Kidney epithelial cell (primary cell): ENCODE results near the gene ALPL. TPM values are rescaled to one million over a fixed set of nuclear protein-coding genes. Genes with fewer than 3 reads are reported as not detected.

Source experiments
- DNase-seq: peaks from one replicate; pipeline ENCODE4 v3.0.0-alpha.2; 2010; ENCODE audit warnings: low read depth
- H3K27me3 ChIP-seq: 2 replicates; pipeline ENCODE4 v1.6.0; 2011; ENCODE audit warnings: low read length; ENCODE audit not compliant: control insufficient read depth, insufficient read depth
- H3K36me3 ChIP-seq: 2 replicates; pipeline ENCODE4 v1.5.1; 2011; ENCODE audit warnings: low read length; ENCODE audit not compliant: control insufficient read depth, insufficient read depth
- H3K4me3 ChIP-seq: 2 replicates; pipeline ENCODE4 v1.5.1; 2011; ENCODE audit warnings: low read depth, mild to moderate bottlenecking, control low read depth, low read length
- total RNA-seq: library from RNA; depleted of rRNA; stranded (reverse); fragments of >200 nt; gene quantifications from 2 replicates; pipeline ENCODE4 v1.2.3, GENCODE V29; 2015
- TF ChIP-seq, protein P1 (sequence below): IDR thresholded peaks from 2 replicates; pipeline ENCODE4 v1.5.1; 2011; ENCODE audit warnings: mild to moderate bottlenecking, moderate library complexity, low read length, control low read depth, inconsistent platforms; ENCODE audit not compliant: insufficient read depth, poor library complexity, severe bottlenecking

ALPL gene
- total RNA-seq, 1 donor from 2014 or later = 5.1 TPM

DNA sequence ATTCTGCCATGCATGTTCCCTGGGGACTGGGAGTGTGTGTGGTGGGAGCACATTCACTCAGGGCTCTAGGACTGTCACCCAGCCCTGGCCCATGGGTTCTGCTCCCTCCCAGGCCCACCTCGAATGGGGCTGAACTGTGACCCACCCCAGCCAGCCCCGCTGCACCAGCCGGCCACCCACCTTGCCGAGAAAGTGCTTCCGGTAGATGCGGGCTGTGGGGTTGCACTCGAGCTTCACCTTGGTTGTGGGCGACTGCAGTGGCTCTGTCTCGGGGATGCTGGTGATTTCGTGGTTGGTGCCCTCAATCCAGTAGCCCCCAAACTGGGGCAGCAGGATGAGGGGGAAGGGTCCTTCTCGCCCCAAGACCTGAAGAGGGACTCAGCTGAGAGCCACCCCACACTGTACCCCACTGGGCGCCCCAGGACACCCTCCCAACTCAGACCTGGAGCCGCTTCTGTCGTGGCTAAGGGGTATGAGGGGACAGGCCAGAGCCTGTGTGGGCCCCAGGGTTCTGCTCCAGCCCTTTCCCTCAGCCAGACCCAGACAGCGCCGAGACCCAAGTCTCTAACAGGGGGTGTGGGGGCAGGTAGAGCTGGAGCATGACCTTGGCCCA lies 108.0 kb downstream of the ALPL start:
- DNase-seq = no peak
- Histone ChIP-seq H3K27me3 (peaks cover 16% of the 10 kb centered on the region), H3K36me3 (no peaks in the 10 kb centered on the region), H3K4me3 (no peak overlapping the region)
- TF ChIP-seq, protein P1, sequence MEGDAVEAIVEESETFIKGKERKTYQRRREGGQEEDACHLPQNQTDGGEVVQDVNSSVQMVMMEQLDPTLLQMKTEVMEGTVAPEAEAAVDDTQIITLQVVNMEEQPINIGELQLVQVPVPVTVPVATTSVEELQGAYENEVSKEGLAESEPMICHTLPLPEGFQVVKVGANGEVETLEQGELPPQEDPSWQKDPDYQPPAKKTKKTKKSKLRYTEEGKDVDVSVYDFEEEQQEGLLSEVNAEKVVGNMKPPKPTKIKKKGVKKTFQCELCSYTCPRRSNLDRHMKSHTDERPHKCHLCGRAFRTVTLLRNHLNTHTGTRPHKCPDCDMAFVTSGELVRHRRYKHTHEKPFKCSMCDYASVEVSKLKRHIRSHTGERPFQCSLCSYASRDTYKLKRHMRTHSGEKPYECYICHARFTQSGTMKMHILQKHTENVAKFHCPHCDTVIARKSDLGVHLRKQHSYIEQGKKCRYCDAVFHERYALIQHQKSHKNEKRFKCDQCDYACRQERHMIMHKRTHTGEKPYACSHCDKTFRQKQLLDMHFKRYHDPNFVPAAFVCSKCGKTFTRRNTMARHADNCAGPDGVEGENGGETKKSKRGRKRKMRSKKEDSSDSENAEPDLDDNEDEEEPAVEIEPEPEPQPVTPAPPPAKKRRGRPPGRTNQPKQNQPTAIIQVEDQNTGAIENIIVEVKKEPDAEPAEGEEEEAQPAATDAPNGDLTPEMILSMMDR = no peak

- TF ChIP-seq, protein P1 = no peak
- no peak for DNase-seq
- H3K4me3 ChIP-seq = no peak overlapping the region
- no peaks in the 10 kb centered on the region for H3K36me3 ChIP-seq
- H3K27me3 ChIP-seq = peaks cover 14% of the 10 kb centered on the region
These were observed 108.8 kb downstream of the ALPL start for GRCh38 chr1:21618059-21618458.

- peaks cover 12% of the 10 kb centered on the region for H3K27me3 ChIP-seq
- DNase-seq = no peak
- no peaks in the 10 kb centered on the region for H3K36me3 ChIP-seq
- TF ChIP-seq, protein P1 = no peak
- no peak overlapping the region for H3K4me3 ChIP-seq
These were observed 109.5 kb downstream of the ALPL start for GRCh38 chr1:21618561-21619374.

GRCh38 chr1:21619375-21619947 lies 110.2 kb downstream of the ALPL start:
- Histone ChIP-seq H3K36me3 (no peaks in the 10 kb centered on the region), H3K4me3 (no peak overlapping the region), H3K27me3 (peaks cover 12% of the 10 kb centered on the region)
- TF ChIP-seq, protein P1 = no peak
- no peak for DNase-seq

DNA sequence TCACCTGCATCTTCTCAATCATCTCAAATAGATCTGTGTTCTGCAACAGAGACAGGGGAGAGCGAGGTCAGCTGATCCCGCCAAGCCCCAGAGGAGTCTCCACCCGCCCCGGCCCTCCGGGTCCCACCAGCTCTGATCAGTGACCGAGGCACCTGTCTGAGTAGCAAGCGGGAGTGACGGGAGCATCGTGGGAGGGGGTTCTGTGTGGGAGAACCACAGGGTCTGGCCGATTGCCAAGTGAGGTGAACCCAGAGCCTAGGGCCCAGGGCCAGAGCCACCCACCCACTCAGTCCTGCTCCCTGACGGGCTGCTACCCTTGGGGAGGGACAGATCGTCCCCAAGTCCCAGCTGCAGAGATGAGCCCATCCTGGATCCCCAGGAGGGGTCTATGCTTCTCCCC lies 110.8 kb downstream of the ALPL start:
- peaks cover 11% of the 10 kb centered on the region for H3K27me3 ChIP-seq
- no peak for DNase-seq
- TF ChIP-seq, protein P1 = no peak
- no peaks in the 10 kb centered on the region for H3K36me3 ChIP-seq
- H3K4me3 ChIP-seq = no peak overlapping the region
